ENCODE measurements around the gene SEC14L2. TPM values are rescaled to one million over a fixed set of nuclear protein-coding genes. Genes with fewer than 3 reads are reported as not detected.

The SEC14L2 gene
- total RNA-seq, 1 donor from 2014 or later = 1.3 TPM

- intact Hi-C loops (cut with DNase I) = no loop called here
- no peak for DNase-seq (ENCODE audit: low spot score)
These were observed 77.3 kb downstream of the SEC14L2 start for GRCh38 chr22:30474121-30474520.

Other genes with a start within 250 kb of the SEC14L2 start
- gene LIF, start 150.3 kb upstream of the SEC14L2 start, total RNA-seq = 0.78 TPM
- gene OSM, start 130.2 kb upstream of the SEC14L2 start, total RNA-seq = 0.32 TPM
- gene CASTOR1, start 107.5 kb upstream of the SEC14L2 start, total RNA-seq = 5.0 TPM
- 5.7 TPM for gene TBC1D10A, start 70.1 kb upstream of the SEC14L2 start, total RNA-seq
- gene SF3A1, start 40.1 kb upstream of the SEC14L2 start, total RNA-seq = 106 TPM
- gene CCDC157, start 40.0 kb upstream of the SEC14L2 start, total RNA-seq = 0.78 TPM
- gene RNF215, start 9.6 kb upstream of the SEC14L2 start, total RNA-seq = 10.5 TPM
- gene MTFP1, start 28.8 kb downstream of the SEC14L2 start, total RNA-seq = 10.2 TPM
- gene SEC14L3, start 75.0 kb downstream of the SEC14L2 start, total RNA-seq = not detected
- gene SEC14L4, start 108.7 kb downstream of the SEC14L2 start, total RNA-seq = 0.11 TPM
- gene SEC14L6, start 149.7 kb downstream of the SEC14L2 start, total RNA-seq = 0.40 TPM
- 0.32 TPM for gene GAL3ST1, start 177.6 kb downstream of the SEC14L2 start, total RNA-seq
- 28.1 TPM for gene PES1, start 194.9 kb downstream of the SEC14L2 start, total RNA-seq
- gene TCN2, start 210.2 kb downstream of the SEC14L2 start, total RNA-seq = 10.3 TPM
- gene SLC35E4, start 238.8 kb downstream of the SEC14L2 start, total RNA-seq = 4.2 TPM

All from cardiac septum (tissue), 1 donor.